Ascending aorta (tissue), 2 donors: ENCODE results near the gene PPP6R1. TPM values are rescaled to one million over a fixed set of nuclear protein-coding genes. Genes with fewer than 3 reads are reported as not detected.

ENCODE experiments used
- DNase-seq, 2 donors: peaks; one replicate each; pipeline ENCODE4 v3.0.0-alpha.2; 2019; ENCODE audit warnings: low spot score in 2 of 2
- H3K27ac ChIP-seq, 2 donors: fragments of 200-600 bp; sonication (generic); one replicate each; pipeline ENCODE4 v1.5.1; 2016 to 2017; ENCODE audit warnings: mild to moderate bottlenecking in 1 of 2
- H3K27me3 ChIP-seq: fragments of 200-600 bp; sonication (generic); one replicate; pipeline ENCODE4 v1.5.1; 2017
- H3K36me3 ChIP-seq, 2 donors: fragments of 200-600 bp; sonication (generic); one replicate each; pipeline ENCODE4 v1.5.1; 2016
- H3K4me1 ChIP-seq, 2 donors: fragments of 200-600 bp; sonication (generic); one replicate each; pipeline ENCODE4 v1.5.1; 2016 to 2017; ENCODE audit warnings: mild to moderate bottlenecking in 1 of 2
- H3K4me3 ChIP-seq, 2 donors: fragments of 200-600 bp; sonication (generic); one replicate each; pipeline ENCODE4 v1.5.1; 2016 to 2017; ENCODE audit warnings: mild to moderate bottlenecking in 1 of 2
- H3K9me3 ChIP-seq, 2 donors: fragments of 200-600 bp; sonication (generic); one replicate each; pipeline ENCODE4 v1.5.1; 2016
- intact Hi-C: fragments of 100-400 bp; cut with DNase I; formaldehyde crosslinking; loops from one replicate; pipeline ENCODE4 v1.15.1; 2023
- total RNA-seq: library from RNA; depleted of rRNA; stranded (reverse); fragments of >200 nt; gene quantifications from one replicate; pipeline ENCODE4 v1.1.0, GENCODE V29; 2016
- TF ChIP-seq, protein P1 (sequence below), 3 experiments: fragments of 200-600 bp in 2 of 3; fragments of 450-650 bp in 1 of 3; sonication (generic) in 2 of 3; IDR thresholded peaks; one replicate each; pipeline ENCODE4 v1.5.1; 2016 to 2019; ENCODE audit warnings: antibody characterized with exemption in 3 of 3, mild to moderate bottlenecking in 1 of 3, moderate library complexity in 1 of 3

PPP6R1 gene
- total RNA-seq, 1 donor from 2014 or later, result 68.3 TPM

DNA sequence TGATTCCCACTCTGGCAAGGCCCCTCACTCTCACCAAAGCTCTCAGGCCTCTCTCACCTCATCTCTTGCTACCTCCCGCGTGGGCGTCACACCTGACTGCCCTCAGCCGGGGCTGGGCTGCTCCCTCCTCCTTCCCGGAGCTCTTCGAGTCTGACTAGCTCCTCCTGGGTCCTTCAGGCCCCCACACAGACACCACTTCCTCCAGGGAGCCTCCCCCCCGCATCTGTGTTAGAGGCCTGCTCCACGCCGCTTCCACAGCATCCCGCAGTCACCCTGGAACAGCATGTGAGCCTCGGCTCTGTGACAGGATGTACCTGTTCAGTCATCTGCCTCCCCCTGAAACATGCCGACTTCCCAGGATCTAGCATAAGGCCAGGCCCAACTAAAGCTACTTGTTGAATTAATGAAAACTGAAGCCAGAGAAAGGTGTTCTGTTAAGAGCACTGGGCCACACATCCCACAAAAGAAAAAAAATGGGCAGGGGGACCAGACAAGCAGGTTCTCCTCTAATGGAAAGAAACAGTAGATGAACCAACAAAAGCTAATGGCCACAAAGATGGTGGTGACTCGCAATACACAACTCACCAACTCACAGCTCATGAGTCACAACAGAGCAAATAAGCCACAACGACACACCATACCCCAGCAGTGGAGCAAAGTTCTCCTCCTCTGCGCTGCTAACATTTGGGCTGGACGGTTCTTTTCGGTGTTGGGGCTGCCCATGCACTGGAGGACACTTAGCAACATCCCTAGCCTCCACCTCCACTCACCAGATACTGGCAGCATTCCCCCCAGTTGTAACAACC is 3.0 kb downstream of the PPP6R1 start:
- intact Hi-C loops, result loop anchor here (10.0 kb wide), 1 partner anchor 791 kb away; the partner anchor contains the start of gene LENG9
- H3K36me3 ChIP-seq, result no peaks in the 10 kb centered on the region
- H3K27ac ChIP-seq, result peak overlapping the region in 1 of 2 donors; percentile 26
- H3K4me1 ChIP-seq, result peaks cover 8 to 24% of the 10 kb centered on the region in 2 donors
- H3K27me3 ChIP-seq, result no peaks in the 10 kb centered on the region
- no peak for DNase-seq
- H3K9me3 ChIP-seq, result no peaks in the 10 kb centered on the region
- H3K4me3 ChIP-seq, result peak overlapping the region in 1 of 2 donors; percentile 24
- TF ChIP-seq, protein P1, sequence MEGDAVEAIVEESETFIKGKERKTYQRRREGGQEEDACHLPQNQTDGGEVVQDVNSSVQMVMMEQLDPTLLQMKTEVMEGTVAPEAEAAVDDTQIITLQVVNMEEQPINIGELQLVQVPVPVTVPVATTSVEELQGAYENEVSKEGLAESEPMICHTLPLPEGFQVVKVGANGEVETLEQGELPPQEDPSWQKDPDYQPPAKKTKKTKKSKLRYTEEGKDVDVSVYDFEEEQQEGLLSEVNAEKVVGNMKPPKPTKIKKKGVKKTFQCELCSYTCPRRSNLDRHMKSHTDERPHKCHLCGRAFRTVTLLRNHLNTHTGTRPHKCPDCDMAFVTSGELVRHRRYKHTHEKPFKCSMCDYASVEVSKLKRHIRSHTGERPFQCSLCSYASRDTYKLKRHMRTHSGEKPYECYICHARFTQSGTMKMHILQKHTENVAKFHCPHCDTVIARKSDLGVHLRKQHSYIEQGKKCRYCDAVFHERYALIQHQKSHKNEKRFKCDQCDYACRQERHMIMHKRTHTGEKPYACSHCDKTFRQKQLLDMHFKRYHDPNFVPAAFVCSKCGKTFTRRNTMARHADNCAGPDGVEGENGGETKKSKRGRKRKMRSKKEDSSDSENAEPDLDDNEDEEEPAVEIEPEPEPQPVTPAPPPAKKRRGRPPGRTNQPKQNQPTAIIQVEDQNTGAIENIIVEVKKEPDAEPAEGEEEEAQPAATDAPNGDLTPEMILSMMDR (IDR thresholded peaks at IDR 0.05), result no peak

DNA sequence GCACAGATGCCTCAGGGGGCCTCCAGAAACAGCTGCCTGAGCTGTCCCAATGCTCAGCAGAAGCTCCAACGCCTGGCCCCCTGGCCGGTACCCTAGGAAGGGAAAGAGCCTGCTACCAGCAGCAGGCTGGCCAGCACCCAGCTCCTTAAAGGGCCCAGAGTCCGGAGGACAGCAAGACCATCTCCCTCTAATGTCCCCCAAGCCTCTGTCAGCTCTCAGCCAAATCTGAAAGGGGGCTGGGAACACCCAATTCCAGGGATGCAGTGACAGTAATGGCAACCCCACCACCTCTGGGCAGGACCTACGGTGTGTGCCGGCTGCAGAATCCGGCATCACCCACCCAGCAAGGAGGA is 4.2 kb downstream of the PPP6R1 start:
- Histone ChIP-seq H3K27me3 (no peaks in the 10 kb centered on the region), H3K4me1 (peaks cover 4 to 19% of the 10 kb centered on the region in 2 donors), H3K4me3 (peak overlapping the region; percentile 12 to 24)

DNA sequence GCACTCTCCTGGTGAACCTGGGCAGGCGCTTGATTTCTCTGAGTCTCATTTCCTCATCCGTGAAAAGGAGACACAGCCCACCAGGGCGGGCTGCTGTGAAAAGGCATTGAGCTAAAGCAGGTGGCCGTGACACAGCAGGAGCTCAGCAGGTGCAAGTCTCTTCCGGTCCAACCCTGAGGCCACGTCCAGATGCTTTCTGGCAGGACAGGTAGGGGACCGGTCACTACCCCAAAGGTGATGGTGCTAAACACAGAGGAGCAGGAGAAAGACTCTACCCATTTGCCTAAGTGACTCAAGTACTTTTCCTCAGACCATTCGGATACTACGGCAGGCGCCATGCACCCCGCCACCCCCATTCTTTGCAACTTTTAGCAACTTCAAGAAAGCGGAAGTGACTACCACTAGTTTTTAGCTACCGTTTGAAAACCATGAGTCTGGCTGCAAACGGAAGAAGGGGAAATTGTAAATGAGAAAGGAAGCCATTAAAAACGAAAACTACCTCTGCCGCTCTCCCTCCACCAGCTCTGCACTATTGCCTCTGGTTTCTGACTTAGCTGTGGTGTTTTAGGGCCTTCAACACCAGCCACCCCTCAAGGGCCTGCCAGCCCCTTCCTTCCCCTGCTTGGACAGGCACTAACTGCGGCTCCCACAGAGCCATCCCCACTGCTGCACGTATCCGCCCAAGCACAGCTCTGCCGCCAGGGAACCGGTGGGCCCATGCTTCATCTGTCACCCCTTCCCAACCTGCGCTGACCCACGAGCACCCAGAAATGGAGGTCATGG is 4.8 kb downstream of the PPP6R1 start:
- H3K27ac ChIP-seq, result peak overlapping the region in 1 of 2 donors; percentile 26
- DNase-seq, result no peak

More for the DNA sequence above, 4.2 kb downstream of the PPP6R1 start:
- TF ChIP-seq, protein P1 (IDR thresholded peaks at IDR 0.05), result no peak
- Histone ChIP-seq H3K36me3 (no peaks in the 10 kb centered on the region), H3K9me3 (no peaks in the 10 kb centered on the region), H3K27ac (peak overlapping the region in 1 of 2 donors; percentile 26)
- DNase-seq, result no peak
- intact Hi-C loops, result loop anchor here (10.0 kb wide), 1 partner anchor 790 kb away; the partner anchor contains the start of gene LENG9

DNA sequence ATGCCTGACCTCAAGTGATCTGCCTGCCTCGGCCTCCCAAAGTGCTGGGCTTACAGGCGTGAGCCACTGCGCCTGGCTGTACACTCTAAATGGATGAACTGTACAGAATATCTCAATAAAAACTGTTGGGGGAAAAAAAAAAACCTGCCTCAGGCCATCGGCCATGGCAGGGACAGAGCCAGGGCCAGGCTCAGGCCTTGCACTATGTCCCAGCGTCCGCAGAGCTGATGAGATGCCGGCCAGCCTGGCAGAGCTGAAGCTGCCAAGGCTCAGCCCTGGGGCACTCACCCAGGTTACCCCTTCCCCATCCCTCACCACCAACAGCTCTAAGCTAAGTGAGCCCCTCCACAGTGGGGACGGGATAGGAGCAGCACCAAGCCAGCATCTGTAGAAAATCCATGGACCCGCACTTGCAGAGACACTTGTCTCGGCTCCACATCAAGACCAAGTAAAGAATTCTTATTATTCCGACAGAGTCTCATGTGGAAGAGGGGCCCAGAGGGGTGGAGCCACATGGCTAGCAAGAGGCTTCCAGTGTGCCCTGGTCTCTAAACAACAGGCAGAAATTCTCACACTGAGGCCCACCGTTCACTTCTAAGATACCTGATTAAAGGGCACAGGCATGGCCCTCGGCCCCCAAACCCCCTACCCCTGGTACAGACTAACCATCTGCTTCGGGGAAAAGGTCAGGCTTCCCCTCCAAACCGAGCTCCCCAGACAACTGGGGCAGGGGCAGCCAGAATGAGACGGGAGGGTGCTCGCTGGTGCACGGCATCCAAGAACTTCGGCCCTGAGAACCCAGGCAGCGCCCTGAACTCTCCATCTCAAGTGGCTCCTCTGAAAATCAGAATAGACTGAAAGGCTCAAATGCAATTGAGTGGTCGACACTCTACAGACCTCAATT is 5.8 kb downstream of the PPP6R1 start:
- no peak for DNase-seq
- intact Hi-C loops, result loop anchor here (10.0 kb wide), 1 partner anchor 788 kb away; the partner anchor contains the start of gene LENG9
- H3K4me1 ChIP-seq, result peaks cover 3 to 15% of the 10 kb centered on the region in 2 donors
- H3K9me3 ChIP-seq, result no peaks in the 10 kb centered on the region
- no peaks in the 10 kb centered on the region for H3K27me3 ChIP-seq
- H3K36me3 ChIP-seq, result no peaks in the 10 kb centered on the region
- H3K27ac ChIP-seq, result no peak overlapping the region
- TF ChIP-seq, protein P1 (IDR thresholded peaks at IDR 0.05), result no peak
- no peak overlapping the region for H3K4me3 ChIP-seq

More for the DNA sequence above, 4.8 kb downstream of the PPP6R1 start:
- H3K4me1 ChIP-seq, result peaks cover 3 to 16% of the 10 kb centered on the region in 2 donors
- H3K36me3 ChIP-seq, result no peaks in the 10 kb centered on the region
- peak overlapping the region; percentile 12 to 24 for H3K4me3 ChIP-seq
- H3K9me3 ChIP-seq, result no peaks in the 10 kb centered on the region
- intact Hi-C loops, result loop anchor here (10.0 kb wide), 1 partner anchor 789 kb away; the partner anchor contains the start of gene LENG9
- TF ChIP-seq, protein P1 (IDR thresholded peaks at IDR 0.05), result no peak
- H3K27me3 ChIP-seq, result no peaks in the 10 kb centered on the region
